SU-DHL-6 (cell line): ENCODE measurements around the gene CNR2.

ENCODE experiments used
- H2AFZ ChIP-seq: fragments of 200-600 bp; sonication (generic); 2 replicates; pipeline ENCODE4 v1.6.1; 2014; ENCODE audit warnings: low read depth, mild to moderate bottlenecking, moderate library complexity, mixed read lengths, antibody characterized with exemption, low read length; ENCODE audit not compliant: severe bottlenecking
- H3F3A ChIP-seq: fragments of 200-600 bp; shearing (Covaris generic); 2 replicates; pipeline ENCODE4 v1.6.0; 2016; ENCODE audit warnings: antibody characterized with exemption, mild to moderate bottlenecking; ENCODE audit not compliant: insufficient read depth
- H3K27ac ChIP-seq: fragments of 200-600 bp; sonication (generic); 2 replicates; pipeline ENCODE4 v1.5.1; 2016; ENCODE audit warnings: low read depth, mild to moderate bottlenecking, low read length, moderate library complexity, mixed read lengths
- H3K27me3 ChIP-seq: fragments of 200-600 bp; sonication (generic), shearing (Covaris generic); 2 replicates; pipeline ENCODE4 v1.6.0; 2014; ENCODE audit warnings: mild to moderate bottlenecking, low read length
- H3K36me3 ChIP-seq: fragments of 200-600 bp; sonication (generic); 2 replicates; pipeline ENCODE4 v1.6.1; 2014; ENCODE audit warnings: mild to moderate bottlenecking, low read length, mixed read lengths
- H3K4me2 ChIP-seq: fragments of 300-600, 200-600 bp; shearing (Covaris generic), sonication (generic); 2 replicates; pipeline ENCODE4 v1.6.0; 2014; ENCODE audit warnings: low read length, low read depth, mild to moderate bottlenecking; ENCODE audit not compliant: poor library complexity, severe bottlenecking
- H3K4me3 ChIP-seq: fragments of 200-600 bp; sonication (generic); 2 replicates; pipeline ENCODE4 v1.5.1; 2014; ENCODE audit warnings: antibody characterized with exemption, low read length, mild to moderate bottlenecking, mixed read lengths; ENCODE audit not compliant: insufficient read depth, poor library complexity, severe bottlenecking
- H3K79me2 ChIP-seq: fragments of 200-600 bp; sonication (generic); 2 replicates; pipeline ENCODE4 v1.6.1; 2014; ENCODE audit warnings: mild to moderate bottlenecking, low read length, moderate library complexity; ENCODE audit not compliant: insufficient read depth
- H3K9ac ChIP-seq: fragments of 200-600 bp; sonication (generic); 2 replicates; pipeline ENCODE4 v1.7.0; 2014; ENCODE audit warnings: mild to moderate bottlenecking, low read length
- H3K9me2 ChIP-seq: fragments of 200-600 bp; sonication (generic); replicated peaks from 2 replicates; pipeline ENCODE4 v1.6.1; 2014; ENCODE audit warnings: low read length; ENCODE audit not compliant: insufficient read depth
- H3K9me3 ChIP-seq: fragments of 200-600 bp; sonication (generic); 2 replicates; pipeline ENCODE4 v1.6.1; 2014; ENCODE audit warnings: low read length, mixed read lengths; ENCODE audit not compliant: insufficient read depth
- H4K20me1 ChIP-seq: fragments of 200-600 bp; sonication (generic); 2 replicates; pipeline ENCODE4 v1.6.1; 2014; ENCODE audit warnings: low read depth, mild to moderate bottlenecking, antibody characterized with exemption, low read length, moderate library complexity, mixed read lengths
- CTCF ChIP-seq: fragments of 200-600 bp; sonication (generic); IDR thresholded peaks from one replicate; pipeline ENCODE4 v1.5.1; 2017; ENCODE audit warnings: antibody characterized with exemption, mild to moderate bottlenecking, low read length, moderate library complexity; ENCODE audit not compliant: insufficient read depth, poor library complexity, severe bottlenecking
- EZH2phosphoT487 ChIP-seq: fragments of 200-600 bp; sonication (generic), shearing (Covaris generic); conservative IDR thresholded peaks from 2 replicates; pipeline ENCODE4 v1.6.1; 2018; ENCODE audit warnings: mild to moderate bottlenecking, antibody characterized with exemption, low read length, moderate library complexity, mixed read lengths

Gene CNR2

DNA sequence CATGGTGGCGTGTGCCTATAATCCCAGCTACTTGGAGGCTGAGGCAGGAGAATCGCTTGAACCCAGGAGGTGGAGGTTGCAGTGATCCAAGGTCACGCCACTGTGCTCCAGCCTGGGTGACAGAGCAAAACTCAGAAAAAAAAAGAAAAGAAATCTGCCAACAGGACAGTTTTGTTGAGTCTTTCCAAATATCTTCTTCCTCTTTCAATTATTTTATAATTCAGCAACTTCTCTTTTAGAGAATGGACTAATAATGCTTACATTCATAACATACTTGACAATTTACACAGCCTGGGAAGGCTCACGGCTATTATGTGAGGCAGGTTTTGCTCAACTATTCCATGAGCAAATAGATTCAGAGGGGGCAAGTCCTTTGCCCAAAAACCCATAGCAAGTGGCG is 18.1 kb downstream of the CNR2 start:
- no peak overlapping the region for H2AFZ ChIP-seq
- no peak overlapping the region for H3K27ac ChIP-seq
- H3K9ac ChIP-seq = no peak overlapping the region
- no peaks in the 10 kb centered on the region for H4K20me1 ChIP-seq
- peaks cover 14% of the 10 kb centered on the region; the same call in 1 of the 2 replicates for H3K79me2 ChIP-seq
- H3K4me3 ChIP-seq = no peak overlapping the region
- TF ChIP-seq EZH2phosphoT487 (no peak), CTCF (no peak)
- no peaks in the 10 kb centered on the region for H3K27me3 ChIP-seq
- H3K9me3 ChIP-seq = no peaks in the 10 kb centered on the region
- H3K4me2 ChIP-seq = no peak overlapping the region
- peaks cover 12% of the 10 kb centered on the region; the same call in 1 of the 2 replicates for H3F3A ChIP-seq
- H3K36me3 ChIP-seq = no peaks in the 10 kb centered on the region
- no peaks in the 10 kb centered on the region for H3K9me2 ChIP-seq

DNA sequence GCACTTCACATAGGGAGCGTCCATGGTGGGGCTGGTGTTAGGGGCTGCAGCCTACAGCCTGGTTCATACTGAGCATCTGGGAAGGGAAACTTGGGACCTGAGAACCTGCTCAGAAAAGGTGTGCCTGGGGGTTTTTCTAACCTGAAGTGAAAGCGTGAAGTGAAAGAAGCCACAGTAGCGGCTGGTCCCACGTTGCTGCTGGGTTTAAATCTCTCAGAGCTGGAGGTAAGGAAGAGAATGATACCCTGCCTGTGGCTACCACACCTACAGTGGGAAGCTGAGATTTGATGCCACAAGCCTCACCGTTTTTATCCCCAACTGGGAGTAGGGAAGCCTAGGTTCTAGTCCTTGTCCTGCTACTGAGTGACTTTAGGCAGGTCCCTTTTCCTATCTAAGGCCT is 24.1 kb downstream of the CNR2 start:
- no peaks in the 10 kb centered on the region for H3K36me3 ChIP-seq
- no peaks in the 10 kb centered on the region for H4K20me1 ChIP-seq
- TF ChIP-seq CTCF (no peak), EZH2phosphoT487 (no peak)
- no peaks in the 10 kb centered on the region for H3K27me3 ChIP-seq
- no peak overlapping the region for H2AFZ ChIP-seq
- H3K4me2 ChIP-seq = peak overlapping the region; percentile 91
- H3K9me3 ChIP-seq = no peaks in the 10 kb centered on the region
- H3K27ac ChIP-seq = peak overlapping the region; percentile 90
- no peaks in the 10 kb centered on the region for H3K9me2 ChIP-seq
- H3F3A ChIP-seq = peaks cover 29% of the 10 kb centered on the region
- peak overlapping the region; percentile 39 for H3K4me3 ChIP-seq
- peaks cover 20% of the 10 kb centered on the region; the same call in 1 of the 2 replicates for H3K79me2 ChIP-seq
- peak overlapping the region; percentile 47 for H3K9ac ChIP-seq

GRCh38 chr1:23885222-23885621 is 27.9 kb downstream of the CNR2 start:
- H3K36me3 ChIP-seq = no peaks in the 10 kb centered on the region; the same call in 1 of the 2 replicates
- H4K20me1 ChIP-seq = no peaks in the 10 kb centered on the region
- peaks cover 17% of the 10 kb centered on the region; the same call in 1 of the 2 replicates for H3K79me2 ChIP-seq
- H3K27ac ChIP-seq = no peak overlapping the region
- no peaks in the 10 kb centered on the region for H3K9me2 ChIP-seq
- H3K27me3 ChIP-seq = no peaks in the 10 kb centered on the region
- no peak overlapping the region for H3K4me3 ChIP-seq
- H3K4me2 ChIP-seq = no peak overlapping the region
- no peak overlapping the region for H2AFZ ChIP-seq
- peaks cover 22% of the 10 kb centered on the region for H3F3A ChIP-seq
- H3K9ac ChIP-seq = no peak overlapping the region
- TF ChIP-seq CTCF (no peak), EZH2phosphoT487 (no peak)
- no peaks in the 10 kb centered on the region for H3K9me3 ChIP-seq
